ENCODE data around the gene ZSWIM6. TPM values are rescaled to one million over a fixed set of nuclear protein-coding genes. Genes with fewer than 3 reads are reported as not detected.

ZSWIM6 gene
- total RNA-seq, 1 donor from 2014 or later: 35.9 TPM

DNA sequence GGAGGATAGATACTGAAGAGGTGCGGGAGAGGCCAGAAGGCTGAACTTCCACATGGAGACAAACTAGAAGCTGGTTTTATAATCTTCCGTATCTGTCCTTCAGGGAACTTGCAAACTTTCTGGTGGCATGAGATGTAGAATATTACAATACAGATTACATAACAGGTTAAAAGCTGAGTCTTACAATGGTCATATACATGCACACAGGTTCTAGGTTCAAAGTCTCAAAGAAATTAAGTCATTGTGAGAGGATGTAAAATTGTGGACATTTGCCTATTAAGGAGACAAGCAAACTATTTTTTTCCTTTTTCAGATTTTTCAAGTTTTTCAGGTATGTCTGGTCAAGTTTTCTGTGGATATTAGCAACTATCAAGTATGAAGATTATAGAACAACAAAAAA, 10.4 kb upstream of the ZSWIM6 start:
- TF ChIP-seq, protein P1, sequence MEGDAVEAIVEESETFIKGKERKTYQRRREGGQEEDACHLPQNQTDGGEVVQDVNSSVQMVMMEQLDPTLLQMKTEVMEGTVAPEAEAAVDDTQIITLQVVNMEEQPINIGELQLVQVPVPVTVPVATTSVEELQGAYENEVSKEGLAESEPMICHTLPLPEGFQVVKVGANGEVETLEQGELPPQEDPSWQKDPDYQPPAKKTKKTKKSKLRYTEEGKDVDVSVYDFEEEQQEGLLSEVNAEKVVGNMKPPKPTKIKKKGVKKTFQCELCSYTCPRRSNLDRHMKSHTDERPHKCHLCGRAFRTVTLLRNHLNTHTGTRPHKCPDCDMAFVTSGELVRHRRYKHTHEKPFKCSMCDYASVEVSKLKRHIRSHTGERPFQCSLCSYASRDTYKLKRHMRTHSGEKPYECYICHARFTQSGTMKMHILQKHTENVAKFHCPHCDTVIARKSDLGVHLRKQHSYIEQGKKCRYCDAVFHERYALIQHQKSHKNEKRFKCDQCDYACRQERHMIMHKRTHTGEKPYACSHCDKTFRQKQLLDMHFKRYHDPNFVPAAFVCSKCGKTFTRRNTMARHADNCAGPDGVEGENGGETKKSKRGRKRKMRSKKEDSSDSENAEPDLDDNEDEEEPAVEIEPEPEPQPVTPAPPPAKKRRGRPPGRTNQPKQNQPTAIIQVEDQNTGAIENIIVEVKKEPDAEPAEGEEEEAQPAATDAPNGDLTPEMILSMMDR (IDR thresholded peaks at IDR 0.05; ENCODE audit: unreplicated experiment): no peak
- no peak overlapping the region for H3K27ac Mint-ChIP-seq
- no peaks in the 10 kb centered on the region for H3K27me3 Mint-ChIP-seq (ENCODE audit: low read depth)
- no peaks in the 10 kb centered on the region for H3K9me3 Mint-ChIP-seq
- DNase-seq (ENCODE audit: low spot score in 2 of 2, unreplicated experiment in 2 of 2): no peak
- H3K4me3 Mint-ChIP-seq: no peak overlapping the region
- peaks cover 33% of the 10 kb centered on the region for H3K4me1 Mint-ChIP-seq
- H3K36me3 Mint-ChIP-seq: no peaks in the 10 kb centered on the region

- no peak overlapping the region for H3K4me3 Mint-ChIP-seq
- no peaks in the 10 kb centered on the region for H3K27me3 Mint-ChIP-seq (ENCODE audit: low read depth)
- H3K9me3 Mint-ChIP-seq: no peaks in the 10 kb centered on the region
- H3K36me3 Mint-ChIP-seq: no peaks in the 10 kb centered on the region
- TF ChIP-seq, protein P1 (IDR thresholded peaks at IDR 0.05; ENCODE audit: unreplicated experiment): no peak
- H3K4me1 Mint-ChIP-seq: peaks cover 34% of the 10 kb centered on the region
- DNase-seq (ENCODE audit: low spot score in 2 of 2, unreplicated experiment in 2 of 2): no peak
- H3K27ac Mint-ChIP-seq: peak overlapping the region; percentile 79
These were observed 9.0 kb upstream of the ZSWIM6 start for GRCh38 chr5:61322738-61323725.

- Mint-ChIP-seq H3K9me3 (no peaks in the 10 kb centered on the region), H3K36me3 (no peaks in the 10 kb centered on the region), H3K4me1 (peaks cover 26% of the 10 kb centered on the region), H3K4me3 (peak overlapping the region; percentile 95), H3K27me3 (ENCODE audit: low read depth) (no peaks in the 10 kb centered on the region), H3K27ac (peak overlapping the region; percentile 95)
- DNase-seq (ENCODE audit: low spot score in 2 of 2, unreplicated experiment in 2 of 2): no peak
- TF ChIP-seq, protein P1 (IDR thresholded peaks at IDR 0.05; ENCODE audit: unreplicated experiment): no peak
These were observed 4.0 kb upstream of the ZSWIM6 start for GRCh38 chr5:61327760-61328753.

- Mint-ChIP-seq H3K4me3 (peak overlapping the region; percentile 95), H3K36me3 (no peaks in the 10 kb centered on the region), H3K9me3 (no peaks in the 10 kb centered on the region), H3K27me3 (ENCODE audit: low read depth) (no peaks in the 10 kb centered on the region), H3K27ac (peak overlapping the region; percentile 95), H3K4me1 (peaks cover 25% of the 10 kb centered on the region)
- TF ChIP-seq, protein P1 (IDR thresholded peaks at IDR 0.05; ENCODE audit: unreplicated experiment): no peak
- DNase-seq (ENCODE audit: low spot score in 2 of 2, unreplicated experiment in 2 of 2): no peak
These were observed 3.1 kb upstream of the ZSWIM6 start for GRCh38 chr5:61328791-61329549.
